Measurements from ENCODE around the gene KLHL6.

KLHL6 gene

DNA sequence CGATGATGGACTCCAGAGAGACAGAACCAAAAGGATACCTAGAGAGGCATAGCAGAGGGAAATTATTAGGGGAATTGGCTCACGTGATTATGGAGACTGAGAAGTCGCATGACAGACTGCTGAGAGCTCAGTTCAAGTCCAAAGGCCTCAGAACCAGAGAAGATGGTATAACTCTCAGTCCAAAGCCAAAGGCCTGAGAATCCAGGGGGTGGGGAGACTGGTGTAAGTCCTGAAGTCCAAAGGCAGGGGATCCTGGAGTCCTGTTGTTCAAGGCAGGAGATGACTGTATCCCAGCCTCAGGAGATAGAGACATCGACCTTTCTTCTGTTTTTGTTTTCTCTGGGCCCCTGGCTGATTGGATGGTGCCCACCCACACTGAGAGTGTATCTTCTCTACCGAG is 1.2 kb upstream of the KLHL6 start:
- TF ChIP-seq TAF1 (IDR thresholded peaks at IDR 0.05; ENCODE audit: borderline replicate concordance, insufficient read depth, low read length), result no peak
- no peak for TF ChIP-seq FOXP2 (optimal IDR thresholded peaks at IDR 0.05; ENCODE audit: borderline replicate concordance, extremely low read depth, extremely low read length, insufficient read depth)
- TF ChIP-seq, protein P1, sequence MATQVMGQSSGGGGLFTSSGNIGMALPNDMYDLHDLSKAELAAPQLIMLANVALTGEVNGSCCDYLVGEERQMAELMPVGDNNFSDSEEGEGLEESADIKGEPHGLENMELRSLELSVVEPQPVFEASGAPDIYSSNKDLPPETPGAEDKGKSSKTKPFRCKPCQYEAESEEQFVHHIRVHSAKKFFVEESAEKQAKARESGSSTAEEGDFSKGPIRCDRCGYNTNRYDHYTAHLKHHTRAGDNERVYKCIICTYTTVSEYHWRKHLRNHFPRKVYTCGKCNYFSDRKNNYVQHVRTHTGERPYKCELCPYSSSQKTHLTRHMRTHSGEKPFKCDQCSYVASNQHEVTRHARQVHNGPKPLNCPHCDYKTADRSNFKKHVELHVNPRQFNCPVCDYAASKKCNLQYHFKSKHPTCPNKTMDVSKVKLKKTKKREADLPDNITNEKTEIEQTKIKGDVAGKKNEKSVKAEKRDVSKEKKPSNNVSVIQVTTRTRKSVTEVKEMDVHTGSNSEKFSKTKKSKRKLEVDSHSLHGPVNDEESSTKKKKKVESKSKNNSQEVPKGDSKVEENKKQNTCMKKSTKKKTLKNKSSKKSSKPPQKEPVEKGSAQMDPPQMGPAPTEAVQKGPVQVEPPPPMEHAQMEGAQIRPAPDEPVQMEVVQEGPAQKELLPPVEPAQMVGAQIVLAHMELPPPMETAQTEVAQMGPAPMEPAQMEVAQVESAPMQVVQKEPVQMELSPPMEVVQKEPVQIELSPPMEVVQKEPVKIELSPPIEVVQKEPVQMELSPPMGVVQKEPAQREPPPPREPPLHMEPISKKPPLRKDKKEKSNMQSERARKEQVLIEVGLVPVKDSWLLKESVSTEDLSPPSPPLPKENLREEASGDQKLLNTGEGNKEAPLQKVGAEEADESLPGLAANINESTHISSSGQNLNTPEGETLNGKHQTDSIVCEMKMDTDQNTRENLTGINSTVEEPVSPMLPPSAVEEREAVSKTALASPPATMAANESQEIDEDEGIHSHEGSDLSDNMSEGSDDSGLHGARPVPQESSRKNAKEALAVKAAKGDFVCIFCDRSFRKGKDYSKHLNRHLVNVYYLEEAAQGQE (IDR thresholded peaks at IDR 0.05; ENCODE audit: insufficient read depth in 1 of 2, low read depth in 2 of 2, low read length in 2 of 2), result no peak
- no peak for TF ChIP-seq SIN3A (IDR thresholded peaks at IDR 0.05; ENCODE audit: borderline replicate concordance, insufficient read depth, low read length)
- TF ChIP-seq POLR2AphosphoS5 (IDR thresholded peaks at IDR 0.05; ENCODE audit: low read depth, low read length), result no peak

DNA sequence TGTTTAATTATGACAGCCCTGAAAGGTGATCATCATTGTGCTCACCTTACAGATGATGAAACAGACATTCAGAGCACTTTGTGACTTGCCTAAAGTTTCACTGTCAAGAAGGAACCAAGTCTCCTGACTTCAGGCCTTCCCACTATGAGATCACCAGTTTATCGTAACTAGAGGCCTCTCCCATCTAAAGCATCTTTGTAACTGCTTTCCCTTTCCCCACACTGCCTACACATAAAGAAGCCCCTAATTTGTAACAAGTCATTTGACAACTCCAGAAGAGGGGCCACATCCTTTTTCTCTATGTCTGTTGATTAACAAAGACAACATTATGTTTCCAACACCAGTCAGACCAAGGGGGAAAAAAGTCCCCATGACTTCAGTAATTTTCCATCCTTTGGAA is 1.1 kb downstream of the KLHL6 start:
- TF ChIP-seq SIN3A (IDR thresholded peaks at IDR 0.05; ENCODE audit: borderline replicate concordance, insufficient read depth, low read length), result no peak
- TF ChIP-seq, protein P1 (IDR thresholded peaks at IDR 0.05; ENCODE audit: insufficient read depth in 1 of 2, low read depth in 2 of 2, low read length in 2 of 2), result no peak

DNA sequence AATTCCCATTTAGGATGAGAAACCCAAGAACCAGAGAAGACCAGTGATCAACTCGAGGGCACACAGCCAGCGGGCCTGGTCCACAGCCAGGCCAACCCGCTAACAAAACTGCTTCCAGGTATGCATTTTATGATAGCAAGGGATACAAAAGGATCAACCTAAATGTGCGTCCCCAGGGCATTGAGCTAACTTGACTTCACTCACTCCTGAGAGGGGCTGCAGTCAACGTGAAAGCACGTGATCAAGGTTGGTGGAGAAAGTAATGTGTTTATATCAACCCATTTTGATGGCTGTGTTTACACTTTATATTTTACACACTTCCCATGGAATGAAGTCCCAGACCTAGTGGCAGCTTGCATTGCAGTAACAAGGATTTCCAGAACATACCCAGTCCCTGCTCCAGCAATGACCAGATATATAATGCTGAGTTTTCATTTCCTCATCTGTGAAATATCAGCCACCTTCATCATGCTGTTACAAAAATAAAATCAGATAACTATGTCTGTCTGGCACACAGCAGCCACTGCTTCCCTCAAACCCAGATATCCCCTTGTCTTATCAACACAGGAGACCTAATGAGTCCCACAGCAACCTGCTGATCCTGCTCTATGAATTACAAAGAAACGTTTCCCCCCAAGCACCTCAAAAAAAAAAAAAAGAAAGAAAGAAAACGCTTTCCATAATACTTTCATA is 2.0 kb downstream of the KLHL6 start:
- TF ChIP-seq FOXP2 (optimal IDR thresholded peaks at IDR 0.05; ENCODE audit: borderline replicate concordance, extremely low read depth, extremely low read length, insufficient read depth) (no peak), POLR2AphosphoS5 (IDR thresholded peaks at IDR 0.05; ENCODE audit: low read depth, low read length) (no peak), SIN3A (IDR thresholded peaks at IDR 0.05; ENCODE audit: borderline replicate concordance, insufficient read depth, low read length) (no peak), TAF1 (IDR thresholded peaks at IDR 0.05; ENCODE audit: borderline replicate concordance, insufficient read depth, low read length) (no peak)
- TF ChIP-seq, protein P1 (IDR thresholded peaks at IDR 0.05; ENCODE audit: insufficient read depth in 1 of 2, low read depth in 2 of 2, low read length in 2 of 2), result no peak

DNA sequence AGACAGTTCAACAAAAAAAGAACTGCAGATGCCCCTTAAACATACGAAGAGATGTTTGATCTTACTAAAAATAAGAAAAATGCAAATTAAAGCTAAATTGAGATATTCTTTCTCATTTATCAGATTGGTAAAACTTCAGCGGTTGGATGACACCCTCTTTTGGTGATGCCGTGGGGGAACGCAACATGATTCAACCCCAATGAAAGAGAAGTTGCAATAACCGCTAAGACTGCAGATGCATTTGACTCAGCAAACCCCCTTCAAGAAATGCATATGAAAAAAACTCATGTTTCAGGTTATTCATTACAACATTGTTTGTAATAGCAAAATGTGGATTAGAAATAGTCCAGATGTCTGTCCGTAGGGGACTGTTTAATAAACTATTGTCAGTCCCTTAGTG is 3.6 kb downstream of the KLHL6 start:
- TF ChIP-seq SIN3A (IDR thresholded peaks at IDR 0.05; ENCODE audit: borderline replicate concordance, insufficient read depth, low read length) (no peak), FOXP2 (optimal IDR thresholded peaks at IDR 0.05; ENCODE audit: borderline replicate concordance, extremely low read depth, extremely low read length, insufficient read depth) (no peak), TAF1 (IDR thresholded peaks at IDR 0.05; ENCODE audit: borderline replicate concordance, insufficient read depth, low read length) (no peak), POLR2AphosphoS5 (IDR thresholded peaks at IDR 0.05; ENCODE audit: low read depth, low read length) (no peak)
- TF ChIP-seq, protein P1 (IDR thresholded peaks at IDR 0.05; ENCODE audit: insufficient read depth in 1 of 2, low read depth in 2 of 2, low read length in 2 of 2), result no peak
